PC-9 (cell line): ENCODE measurements around the gene SPI1. TPM values are rescaled to one million over a fixed set of nuclear protein-coding genes. Genes with fewer than 3 reads are reported as not detected.

Source experiments
- BruUV-seq: library from RNA; stranded (reverse); fragments of 400-500 nt; replicated peaks from 2 replicates; lab custom pipeline; 2021; lab: Mats Ljungman, UMichigan
- CTCF ChIA-PET: fragments of 300-600 bp; sonication (Branson Sonifier 250); formaldehyde crosslinking; loops from one replicate; lab custom pipeline; 2022; ENCODE audit warnings: antibody characterized with exemption; lab: Charles Lee
- POLR2A ChIA-PET: fragments of 300-600 bp; sonication (Branson Sonifier 250); formaldehyde crosslinking; loops from one replicate; lab custom pipeline; 2022; ENCODE audit warnings: antibody characterized with exemption; ENCODE audit not compliant: unreplicated experiment; lab: Charles Lee
- DNase-seq, 2 experiments: peaks; one replicate each; pipeline versions ENCODE4 v3.0.0 to v3.0.0-alpha.2; 2015 to 2022; ENCODE audit warnings: mixed read lengths in 1 of 2
- H2AFZ ChIP-seq: fragments of 200-600 bp; sonication (generic); 2 replicates; pipeline ENCODE4 v1.8.1; 2017; ENCODE audit warnings: antibody characterized with exemption
- H3F3A ChIP-seq: fragments of 200-600 bp; sonication (generic); 2 replicates; pipeline ENCODE4 v1.8.1; 2017; ENCODE audit warnings: antibody characterized with exemption, mild to moderate bottlenecking, low read depth; ENCODE audit not compliant: insufficient read depth
- H3K27ac ChIP-seq: fragments of 200-600 bp; sonication (generic); 2 replicates; pipeline ENCODE4 v1.6.1; 2016; ENCODE audit warnings: mixed run types
- H3K27me3 ChIP-seq: fragments of 200-600 bp; sonication (generic); 2 replicates; pipeline ENCODE4 v1.6.1; 2016; ENCODE audit warnings: low read depth, mixed run types; ENCODE audit not compliant: insufficient read depth
- H3K36me3 ChIP-seq: fragments of 200-600 bp; sonication (generic); 2 replicates; pipeline ENCODE4 v1.6.1; 2016; ENCODE audit warnings: low read depth, mixed run types
- H3K4me1 ChIP-seq: fragments of 200-600 bp; sonication (generic); replicated peaks from 2 replicates; pipeline ENCODE4 v1.6.1; 2016; ENCODE audit warnings: mixed run types; ENCODE audit not compliant: insufficient read depth
- H3K4me2 ChIP-seq: fragments of 200-600 bp; sonication (generic); 2 replicates; pipeline ENCODE4 v1.6.1; 2017; ENCODE audit warnings: mixed run types
- H3K4me3 ChIP-seq: fragments of 200-600 bp; sonication (generic); 2 replicates; pipeline ENCODE4 v1.6.1; 2016; ENCODE audit warnings: mixed run types
- H3K79me2 ChIP-seq: fragments of 200-600 bp; sonication (generic); 2 replicates; pipeline ENCODE4 v1.6.1; 2017; ENCODE audit warnings: low read depth, mixed run types
- H3K9me2 ChIP-seq: fragments of 200-600 bp; sonication (generic); 2 replicates; pipeline ENCODE4 v1.8.1; 2017; ENCODE audit warnings: mild to moderate bottlenecking; ENCODE audit not compliant: insufficient read depth
- H3K9me3 ChIP-seq: fragments of 200-600 bp; sonication (generic); 2 replicates; pipeline ENCODE4 v1.8.1; 2016; ENCODE audit warnings: low read depth; ENCODE audit not compliant: insufficient read depth
- H4K20me1 ChIP-seq: fragments of 200-600 bp; sonication (generic); 2 replicates; pipeline ENCODE4 v1.8.1; 2017; ENCODE audit not compliant: insufficient read depth
- CTCF ChIP-seq: fragments of 200-600 bp; sonication (generic); conservative IDR thresholded peaks from 2 replicates; pipeline ENCODE4 v1.6.1; 2017; ENCODE audit warnings: mixed run types, antibody characterized with exemption, mild to moderate bottlenecking, moderate library complexity
- EZH2 ChIP-seq: fragments of 200-600 bp; sonication (generic); IDR thresholded peaks from 2 replicates; pipeline ENCODE4 v1.8.0; 2017; ENCODE audit warnings: antibody characterized with exemption, low read depth
- intact Hi-C: fragments of 100-400 bp; cut with micrococcal nuclease; formaldehyde crosslinking; loops from one replicate; pipeline ENCODE4 v1.10.0; 2022; ENCODE audit not compliant: unreplicated experiment
- total RNA-seq: library from RNA; stranded (reverse); gene quantifications from 2 replicates; pipeline ENCODE4 v1.2.3, GENCODE V29; 2021

Gene SPI1
- total RNA-seq, 1 experiment from 2014 or later, result not detected

GRCh38 chr11:47342036-47342803 is 36.1 kb downstream of the SPI1 start:
- BruUV-seq, result no TSS peak
- H3K79me2 ChIP-seq, result no peaks in the 10 kb centered on the region
- no peak overlapping the region for H2AFZ ChIP-seq

GRCh38 chr11:47340980-47341775 is 37.2 kb downstream of the SPI1 start:
- no peak overlapping the region for H3K4me2 ChIP-seq
- no peak overlapping the region for H2AFZ ChIP-seq
- no TSS peak for BruUV-seq
- CTCF ChIA-PET, result interaction anchor here (0.6 to 1.0 kb wide), 2 partner anchors 188 to 391 kb away, joined by 3 to 5 read pairs; no protein-coding TSS in a partner anchor
- H3K9me2 ChIP-seq, result no peaks in the 10 kb centered on the region
- intact Hi-C loops, result no loop called here
- no peak for DNase-seq
- no peak overlapping the region for H3K27ac ChIP-seq
- no peaks in the 10 kb centered on the region for H3K79me2 ChIP-seq
- no peaks in the 10 kb centered on the region for H3K4me1 ChIP-seq
- no peaks in the 10 kb centered on the region for H3K36me3 ChIP-seq
- H4K20me1 ChIP-seq, result no peaks in the 10 kb centered on the region
- no peak overlapping the region for H3K4me3 ChIP-seq
- H3K27me3 ChIP-seq, result peaks cover 19% of the 10 kb centered on the region; the same call in 1 of the 2 replicates
- POLR2A ChIA-PET, result no interaction called here
- no peaks in the 10 kb centered on the region for H3K9me3 ChIP-seq
- H3F3A ChIP-seq, result no peaks in the 10 kb centered on the region
- TF ChIP-seq CTCF (no peak), EZH2 (no peak)

More at GRCh38 chr11:47342036-47342803, 36.1 kb downstream of the SPI1 start:
- ChIA-PET POLR2A (no interaction called here), CTCF (interaction anchor here (0.5 to 1.0 kb wide), 2 partner anchors 102 to 189 kb away, joined by 3 to 5 read pairs; no protein-coding TSS in a partner anchor)
- Histone ChIP-seq H3K36me3 (no peaks in the 10 kb centered on the region), H3K9me2 (no peaks in the 10 kb centered on the region), H3K27me3 (peaks cover 30% of the 10 kb centered on the region), H3K27ac (no peak overlapping the region), H3K4me3 (no peak overlapping the region), H4K20me1 (no peaks in the 10 kb centered on the region), H3K9me3 (no peaks in the 10 kb centered on the region), H3F3A (no peaks in the 10 kb centered on the region), H3K4me1 (no peaks in the 10 kb centered on the region), H3K4me2 (no peak overlapping the region)
- DNase-seq, result no peak
- TF ChIP-seq CTCF (no peak), EZH2 (no peak)
- intact Hi-C loops, result no loop called here

- H3K4me3 ChIP-seq, result no peak overlapping the region
- POLR2A ChIA-PET, result no interaction called here
- H3K9me2 ChIP-seq, result no peaks in the 10 kb centered on the region
- TF ChIP-seq EZH2 (no peak), CTCF (no peak)
- peaks cover 8% of the 10 kb centered on the region; the same call in 1 of the 2 replicates for H3K27me3 ChIP-seq
- H3K4me1 ChIP-seq, result no peaks in the 10 kb centered on the region
- no peaks in the 10 kb centered on the region for H3K79me2 ChIP-seq
- CTCF ChIA-PET, result no interaction called here
- no peaks in the 10 kb centered on the region for H3K9me3 ChIP-seq
- H2AFZ ChIP-seq, result no peak overlapping the region
- H3K4me2 ChIP-seq, result no peak overlapping the region
- H3K27ac ChIP-seq, result no peak overlapping the region
- DNase-seq, result no peak
- intact Hi-C loops, result no loop called here
- H3K36me3 ChIP-seq, result no peaks in the 10 kb centered on the region
- BruUV-seq, result no TSS peak
- H4K20me1 ChIP-seq, result no peaks in the 10 kb centered on the region
- no peaks in the 10 kb centered on the region for H3F3A ChIP-seq
Observed at GRCh38 chr11:47340010-47340409, 38.3 kb downstream of the SPI1 start.
